22Rv1 (cell line): ENCODE results near the gene CLRN3.

Experiments used
- CTCF ChIP-seq: fragments of 450-650 bp; IDR thresholded peaks from 2 replicates; pipeline ENCODE4 v1.5.1; 2017; ENCODE audit warnings: mild to moderate bottlenecking
- ZFX ChIP-seq: fragments of 450-650 bp; IDR thresholded peaks from 2 replicates; pipeline ENCODE4 v1.6.1; 2017; ENCODE audit warnings: antibody characterized with exemption, borderline replicate concordance

GRCh38 chr10:127937915-127938463, 45.2 kb upstream of the CLRN3 start:
- no peak for TF ChIP-seq CTCF
- TF ChIP-seq ZFX, result no peak
